Stimulated activated CD4-positive, alpha-beta T cell treated with anti-CD3 and anti-CD28 coated beads, Interleukin-4, amount 100 ng/mL, for 4 hours (primary cell): ENCODE measurements around the gene DYNC2LI1.

ENCODE experiments used
- DNase-seq, 2 experiments: peaks; one replicate each; pipeline ENCODE4 v3.0.0-alpha.2; 2020

Gene DYNC2LI1

GRCh38 chr2:43819491-43820163 is 45.8 kb downstream of the DYNC2LI1 start:
- DNase-seq, result no peak

- no peak for DNase-seq
Measured at GRCh38 chr2:43822839-43823238, 49.0 kb downstream of the DYNC2LI1 start.

- DNase-seq, result no peak
Measured at GRCh38 chr2:43823751-43824150, 49.9 kb downstream of the DYNC2LI1 start.

GRCh38 chr2:43824512-43824911 is 50.7 kb downstream of the DYNC2LI1 start:
- no peak for DNase-seq

- DNase-seq, result no peak
Measured at GRCh38 chr2:43824951-43825493, 51.2 kb downstream of the DYNC2LI1 start.

- DNase-seq, result no peak
Measured at GRCh38 chr2:43825841-43826240, 52.0 kb downstream of the DYNC2LI1 start.

- no peak for DNase-seq
Measured at GRCh38 chr2:43826305-43827250, 52.7 kb downstream of the DYNC2LI1 start.

- DNase-seq, result no peak
Measured at GRCh38 chr2:43831543-43832294, 57.9 kb downstream of the DYNC2LI1 start.

GRCh38 chr2:43832457-43832856 is 58.6 kb downstream of the DYNC2LI1 start:
- no peak for DNase-seq

GRCh38 chr2:43837033-43837432 is 63.2 kb downstream of the DYNC2LI1 start:
- DNase-seq, result no peak

- no peak for DNase-seq
Measured at GRCh38 chr2:43837831-43838559, 64.2 kb downstream of the DYNC2LI1 start.

- DNase-seq, result no peak
Measured at GRCh38 chr2:43838560-43839267, 64.9 kb downstream of the DYNC2LI1 start, which contains the start of the genes ABCG5 and ABCG8. TSS of gene ABCG5 (minus strand) at chr2:43838839. CDS start at chr2:43838679, 160 bp downstream. TSS of gene ABCG8 (plus strand) at chr2:43838971. CDS start at chr2:43839054, 83 bp downstream.

- DNase-seq, result no peak
Measured at GRCh38 chr2:43839776-43840564, 66.1 kb downstream of the DYNC2LI1 start.

GRCh38 chr2:43840965-43841364 is 67.1 kb downstream of the DYNC2LI1 start:
- DNase-seq, result no peak

GRCh38 chr2:43841949-43842865 is 68.4 kb downstream of the DYNC2LI1 start:
- DNase-seq, result no peak

- DNase-seq, result no peak
Measured at GRCh38 chr2:43842866-43843226, 69.0 kb downstream of the DYNC2LI1 start.

- no peak for DNase-seq
Measured at GRCh38 chr2:43845181-43845580, 71.3 kb downstream of the DYNC2LI1 start.

- DNase-seq, result no peak
Measured at GRCh38 chr2:43846140-43846793, 72.4 kb downstream of the DYNC2LI1 start.

- DNase-seq, result no peak
Measured at GRCh38 chr2:43848214-43848613, 74.4 kb downstream of the DYNC2LI1 start.
